BJ (cell line): ENCODE data around the gene AMACR. TPM values are rescaled to one million over a fixed set of nuclear protein-coding genes. Genes with fewer than 3 reads are reported as not detected.

ENCODE experiments used
- CTCF ChIA-PET: fragments of 350-600 bp; formaldehyde crosslinking; extraction: SDS; loops from one replicate; lab custom pipeline; 2021; ENCODE audit warnings: antibody characterized with exemption, inconsistent platforms; lab: Yijun Ruan, JAX
- POLR2A ChIA-PET: fragments of 300-600 bp; sonication (Branson Sonifier 250); formaldehyde crosslinking; extraction: SDS; loops from one replicate; lab custom pipeline; 2021; ENCODE audit warnings: antibody characterized with exemption; lab: Charles Lee
- DNase-seq: peaks from one replicate; pipeline ENCODE4 v3.0.0-alpha.2; 2011; ENCODE audit warnings: low read depth
- H3K27me3 ChIP-seq: 2 replicates; pipeline ENCODE4 v1.6.0; 2011; ENCODE audit warnings: low read length; ENCODE audit not compliant: control insufficient read depth, insufficient read depth
- H3K36me3 ChIP-seq: 2 replicates; pipeline ENCODE4 v1.5.1; 2011; ENCODE audit warnings: low read length; ENCODE audit not compliant: control insufficient read depth, insufficient read depth
- H3K4me3 ChIP-seq: 2 replicates; pipeline ENCODE4 v1.5.1; 2011; ENCODE audit warnings: low read depth, mild to moderate bottlenecking, control low read depth, low read length
- polyA plus RNA-seq: library from polyadenylated mRNA; depleted of rRNA; stranded (reverse); fragments of >200 nt; gene quantifications from 2 replicates; pipeline ENCODE4 v1.2.3, GENCODE V29; 2011
- TF ChIP-seq, protein P1 (sequence below): IDR thresholded peaks from 2 replicates; pipeline ENCODE4 v1.5.1; 2011; ENCODE audit warnings: low read depth, mild to moderate bottlenecking, control low read depth, inconsistent platforms, low read length, moderate library complexity; ENCODE audit not compliant: insufficient read depth

Gene AMACR
- polyA plus RNA-seq, 1 experiment = 7.1 TPM

DNA sequence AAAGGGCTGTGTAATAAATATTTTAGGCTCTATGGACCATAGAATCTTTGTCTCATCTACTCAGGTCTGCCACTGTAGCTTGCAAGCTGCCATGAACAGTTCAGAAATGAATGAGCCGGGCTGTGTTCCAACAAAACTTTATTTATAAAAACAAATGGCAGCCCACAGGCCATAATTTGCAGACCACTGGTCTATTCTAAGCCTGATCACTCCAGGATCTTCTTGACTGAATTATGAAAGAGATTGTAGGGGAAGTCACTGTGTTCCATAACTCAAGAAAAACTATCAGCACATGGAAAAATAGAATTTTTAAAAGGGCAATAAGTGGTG is 46.5 kb upstream of the AMACR start:
- H3K27me3 ChIP-seq = no peaks in the 10 kb centered on the region
- H3K36me3 ChIP-seq = no peaks in the 10 kb centered on the region
- no peak for DNase-seq
- CTCF ChIA-PET = interaction anchor here (1.8 kb wide), 1 partner anchor 41 kb away, joined by 4 read pairs; no protein-coding TSS in a partner anchor
- POLR2A ChIA-PET = no interaction called here
- no peak overlapping the region for H3K4me3 ChIP-seq
- TF ChIP-seq, protein P1, sequence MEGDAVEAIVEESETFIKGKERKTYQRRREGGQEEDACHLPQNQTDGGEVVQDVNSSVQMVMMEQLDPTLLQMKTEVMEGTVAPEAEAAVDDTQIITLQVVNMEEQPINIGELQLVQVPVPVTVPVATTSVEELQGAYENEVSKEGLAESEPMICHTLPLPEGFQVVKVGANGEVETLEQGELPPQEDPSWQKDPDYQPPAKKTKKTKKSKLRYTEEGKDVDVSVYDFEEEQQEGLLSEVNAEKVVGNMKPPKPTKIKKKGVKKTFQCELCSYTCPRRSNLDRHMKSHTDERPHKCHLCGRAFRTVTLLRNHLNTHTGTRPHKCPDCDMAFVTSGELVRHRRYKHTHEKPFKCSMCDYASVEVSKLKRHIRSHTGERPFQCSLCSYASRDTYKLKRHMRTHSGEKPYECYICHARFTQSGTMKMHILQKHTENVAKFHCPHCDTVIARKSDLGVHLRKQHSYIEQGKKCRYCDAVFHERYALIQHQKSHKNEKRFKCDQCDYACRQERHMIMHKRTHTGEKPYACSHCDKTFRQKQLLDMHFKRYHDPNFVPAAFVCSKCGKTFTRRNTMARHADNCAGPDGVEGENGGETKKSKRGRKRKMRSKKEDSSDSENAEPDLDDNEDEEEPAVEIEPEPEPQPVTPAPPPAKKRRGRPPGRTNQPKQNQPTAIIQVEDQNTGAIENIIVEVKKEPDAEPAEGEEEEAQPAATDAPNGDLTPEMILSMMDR = no peak

DNA sequence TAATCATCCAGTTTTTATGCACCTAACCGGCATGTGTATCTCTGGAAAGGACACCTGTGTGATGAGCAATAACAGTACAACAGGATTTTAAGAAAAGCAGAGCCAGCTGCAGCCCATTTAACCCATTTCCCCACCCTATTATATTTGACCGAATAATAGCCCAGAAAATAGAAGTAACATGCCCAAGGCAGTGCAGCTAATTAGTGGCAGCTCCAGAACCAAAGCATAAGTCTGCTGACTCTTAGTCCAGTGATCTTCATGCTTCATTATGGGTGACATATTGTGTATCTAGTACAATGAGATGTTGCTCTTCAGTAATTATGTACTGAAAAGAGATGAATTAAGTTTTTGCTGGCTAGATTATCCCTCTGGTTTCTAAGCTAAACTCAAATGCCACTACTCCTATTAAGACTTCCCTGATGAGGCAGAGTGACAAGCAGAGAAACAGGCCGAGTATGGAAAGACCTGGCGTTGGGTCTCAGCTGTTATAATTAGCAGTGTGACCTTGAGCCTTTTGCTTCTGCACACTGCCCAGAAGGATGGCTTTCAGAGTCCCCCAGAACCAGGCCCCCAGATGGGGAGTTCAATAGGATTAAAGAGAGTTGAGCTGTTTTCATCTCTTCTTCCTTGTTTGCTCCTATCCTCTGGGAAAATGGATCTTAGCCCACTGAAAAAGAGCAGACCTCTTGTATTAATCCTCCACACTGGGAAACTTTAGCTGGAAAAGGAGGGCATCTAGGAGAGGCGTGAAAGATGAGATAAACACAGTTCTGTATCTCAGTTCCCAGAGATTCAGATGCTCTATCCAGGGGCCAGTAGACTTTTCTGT is 45.9 kb upstream of the AMACR start:
- TF ChIP-seq, protein P1 = no peak
- Histone ChIP-seq H3K27me3 (no peaks in the 10 kb centered on the region), H3K4me3 (no peak overlapping the region), H3K36me3 (no peaks in the 10 kb centered on the region)
- ChIA-PET CTCF (interaction anchor here (1.8 kb wide), 1 partner anchor 41 kb away, joined by 4 read pairs; no protein-coding TSS in a partner anchor), POLR2A (no interaction called here)
- DNase-seq = no peak

DNA sequence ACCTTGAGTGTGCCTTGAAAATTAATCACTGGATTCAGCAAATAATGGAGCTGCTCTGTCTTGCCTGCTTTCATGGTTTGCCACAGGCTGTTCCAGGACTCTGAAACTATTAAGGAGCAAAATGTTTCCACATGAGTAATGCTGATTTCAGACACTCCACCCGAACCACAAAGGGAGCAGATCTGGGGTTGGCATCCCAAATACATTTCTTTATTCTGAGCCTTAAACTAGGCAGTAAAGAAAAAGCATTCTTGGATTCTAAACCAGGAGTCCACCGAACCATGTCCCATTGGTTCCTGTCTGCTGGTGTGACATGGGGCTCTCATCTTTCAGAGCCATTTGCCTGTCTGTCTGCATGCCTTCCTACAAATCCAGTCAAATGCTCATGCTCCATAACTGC is 45.3 kb upstream of the AMACR start:
- no peaks in the 10 kb centered on the region for H3K27me3 ChIP-seq
- DNase-seq = peak; percentile 85
- ChIA-PET CTCF (no interaction called here), POLR2A (interaction anchor here (0.6 kb wide), 1 partner anchor 1061 kb away, joined by 4 read pairs; no protein-coding TSS in a partner anchor)
- H3K36me3 ChIP-seq = no peaks in the 10 kb centered on the region
- no peak overlapping the region for H3K4me3 ChIP-seq
- TF ChIP-seq, protein P1 = no peak

DNA sequence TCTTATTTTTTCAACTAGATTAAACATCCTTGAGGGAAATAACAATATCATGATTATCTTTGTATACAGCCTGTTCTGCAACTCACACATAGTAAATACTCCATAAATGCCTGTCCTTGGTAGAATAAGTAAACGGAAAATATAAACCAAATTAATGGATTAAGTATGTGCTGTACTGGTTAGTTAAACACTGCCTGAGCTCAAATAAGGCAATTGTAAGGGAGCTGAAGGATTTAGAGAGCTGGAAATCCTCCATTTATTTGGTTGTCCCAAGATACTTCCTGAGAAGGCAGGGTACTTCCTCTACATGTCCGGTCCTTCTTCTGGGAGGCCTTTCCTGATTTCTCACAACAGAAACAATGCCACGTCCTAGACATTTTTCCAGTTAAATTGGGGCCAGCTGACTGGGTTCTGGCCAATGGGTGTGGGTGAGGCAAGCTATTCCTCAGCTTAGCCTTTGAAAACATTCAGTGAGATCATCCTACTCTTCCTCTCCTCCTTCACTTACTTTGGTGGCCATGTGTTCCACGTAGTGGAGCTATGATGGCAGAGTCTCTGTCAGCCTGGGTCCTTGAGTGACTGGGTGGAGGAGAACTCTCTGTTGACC is 43.6 kb upstream of the AMACR start:
- DNase-seq = no peak
- TF ChIP-seq, protein P1 = no peak

DNA sequence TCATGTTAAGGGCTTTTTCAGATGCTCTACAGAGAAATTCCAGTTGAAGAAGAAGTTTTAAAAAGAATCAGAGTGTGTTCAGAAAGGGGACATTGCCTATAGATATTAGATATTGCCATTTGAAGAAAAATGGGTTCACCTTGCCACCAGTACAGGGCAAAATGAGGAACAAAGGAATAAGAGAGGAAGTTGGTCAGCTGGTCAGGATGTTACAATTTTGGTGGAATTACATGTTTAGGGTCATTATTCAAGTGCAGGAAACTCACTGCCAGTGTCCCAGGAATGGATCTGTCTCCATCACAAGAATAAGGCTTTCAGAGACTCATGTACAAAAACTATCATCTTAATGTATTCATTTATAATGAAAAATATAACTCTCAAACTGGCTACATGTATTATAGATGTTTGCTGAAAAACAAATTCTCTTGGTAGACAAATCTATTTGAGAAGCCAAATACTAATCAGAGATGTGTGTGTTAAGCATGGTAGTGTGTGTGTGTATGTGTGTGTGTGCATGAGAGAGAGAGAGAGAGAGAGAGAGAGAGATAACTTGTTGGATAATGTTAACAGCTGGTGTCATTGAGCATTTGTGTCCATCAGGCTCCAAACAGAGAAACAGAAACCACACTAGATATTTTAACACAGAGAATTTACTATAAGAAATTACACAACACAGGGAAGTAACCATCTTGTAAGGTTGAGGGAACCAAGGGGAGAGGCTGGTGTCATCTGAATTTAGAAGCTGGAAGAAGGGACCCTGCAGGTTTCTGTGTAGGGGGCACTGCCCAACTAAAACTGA is 40.1 kb upstream of the AMACR start:
- DNase-seq = no peak
- ChIA-PET CTCF (interaction anchor here (0.8 kb wide), 1 partner anchor 10 kb away, joined by 3 read pairs; no protein-coding TSS in a partner anchor), POLR2A (no interaction called here)

More for the DNA sequence above, 43.6 kb upstream of the AMACR start:
- no peaks in the 10 kb centered on the region for H3K36me3 ChIP-seq
- H3K27me3 ChIP-seq = no peaks in the 10 kb centered on the region
- CTCF ChIA-PET = no interaction called here
- POLR2A ChIA-PET = no interaction called here
- H3K4me3 ChIP-seq = no peak overlapping the region

More for the DNA sequence above, 40.1 kb upstream of the AMACR start:
- Histone ChIP-seq H3K36me3 (no peaks in the 10 kb centered on the region), H3K4me3 (no peak overlapping the region), H3K27me3 (no peaks in the 10 kb centered on the region)
- TF ChIP-seq, protein P1 = no peak
